Right atrium auricular region (tissue), 2 donors: ENCODE data around the gene NDC80. TPM values are rescaled to one million over a fixed set of nuclear protein-coding genes. Genes with fewer than 3 reads are reported as not detected.

Source experiments
- DNase-seq: peaks from one replicate; pipeline ENCODE4 v3.0.0-alpha.2; 2019; ENCODE audit warnings: low spot score
- H3K27ac ChIP-seq, 2 donors: fragments of 200-600 bp; sonication (generic); 1 replicate in 1 of 2; 2 replicates in 1 of 2; pipeline ENCODE4 v1.5.1; 2016 to 2019
- H3K27me3 ChIP-seq, 2 donors: fragments of 200-600 bp; sonication (generic); one replicate each; pipeline versions ENCODE4 v1.5.1 to v1.6.0; 2017 to 2019
- H3K36me3 ChIP-seq: fragments of 200-600 bp; sonication (generic); one replicate; pipeline ENCODE4 v1.5.1; 2016
- H3K4me1 ChIP-seq, 2 donors: fragments of 200-600 bp; sonication (generic); one replicate each; pipeline versions ENCODE4 v1.5.1 to v1.6.0; 2017 to 2019
- H3K4me3 ChIP-seq, 2 donors: fragments of 200-600 bp; sonication (generic); 1 replicate in 1 of 2; 2 replicates in 1 of 2; pipeline ENCODE4 v1.5.1; 2017 to 2019; ENCODE audit warnings: mild to moderate bottlenecking in 1 of 2, moderate library complexity in 1 of 2
- H3K9me3 ChIP-seq, 2 donors: fragments of 200-600 bp; sonication (generic); one replicate each; pipeline ENCODE4 v1.5.1; 2019
- total RNA-seq, 2 donors: library from RNA; depleted of rRNA; stranded (reverse); fragments of >200 nt; gene quantifications; one replicate each; pipeline ENCODE4 v1.1.0, GENCODE V29; 2016
- TF ChIP-seq, protein P1 (sequence below), 2 donors: fragments of 200-600 bp; sonication (generic); IDR thresholded peaks; one replicate each; pipeline ENCODE4 v1.5.1; 2019; ENCODE audit warnings: antibody characterized with exemption in 2 of 2

The NDC80 gene
- total RNA-seq, 2 donors from 2014 or later, result 0.74 TPM; not detected in 1

DNA sequence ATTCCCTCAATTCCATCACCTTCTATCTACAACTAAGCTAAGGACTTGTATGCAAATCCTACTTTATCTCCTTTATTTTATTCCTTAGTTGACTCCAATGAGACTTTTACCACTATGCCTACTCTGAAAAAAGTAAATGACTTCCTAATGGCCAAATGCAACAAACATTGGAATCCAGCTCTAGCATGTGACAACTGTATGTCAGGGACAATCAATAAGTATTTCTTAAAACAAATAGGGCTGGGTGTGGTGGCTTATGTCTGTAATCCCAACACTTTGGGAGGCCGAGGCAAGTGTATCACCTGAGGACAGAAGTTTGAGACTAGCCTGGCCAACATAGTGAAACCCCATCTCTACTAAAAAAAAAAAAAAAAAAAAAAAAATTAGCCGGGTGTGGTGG, 21.9 kb upstream of the NDC80 start:
- TF ChIP-seq, protein P1, sequence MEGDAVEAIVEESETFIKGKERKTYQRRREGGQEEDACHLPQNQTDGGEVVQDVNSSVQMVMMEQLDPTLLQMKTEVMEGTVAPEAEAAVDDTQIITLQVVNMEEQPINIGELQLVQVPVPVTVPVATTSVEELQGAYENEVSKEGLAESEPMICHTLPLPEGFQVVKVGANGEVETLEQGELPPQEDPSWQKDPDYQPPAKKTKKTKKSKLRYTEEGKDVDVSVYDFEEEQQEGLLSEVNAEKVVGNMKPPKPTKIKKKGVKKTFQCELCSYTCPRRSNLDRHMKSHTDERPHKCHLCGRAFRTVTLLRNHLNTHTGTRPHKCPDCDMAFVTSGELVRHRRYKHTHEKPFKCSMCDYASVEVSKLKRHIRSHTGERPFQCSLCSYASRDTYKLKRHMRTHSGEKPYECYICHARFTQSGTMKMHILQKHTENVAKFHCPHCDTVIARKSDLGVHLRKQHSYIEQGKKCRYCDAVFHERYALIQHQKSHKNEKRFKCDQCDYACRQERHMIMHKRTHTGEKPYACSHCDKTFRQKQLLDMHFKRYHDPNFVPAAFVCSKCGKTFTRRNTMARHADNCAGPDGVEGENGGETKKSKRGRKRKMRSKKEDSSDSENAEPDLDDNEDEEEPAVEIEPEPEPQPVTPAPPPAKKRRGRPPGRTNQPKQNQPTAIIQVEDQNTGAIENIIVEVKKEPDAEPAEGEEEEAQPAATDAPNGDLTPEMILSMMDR (IDR thresholded peaks at IDR 0.05), result no peak
- H3K27me3 ChIP-seq, result no peaks in the 10 kb centered on the region
- no peak overlapping the region for H3K27ac ChIP-seq
- H3K4me3 ChIP-seq, result no peak overlapping the region
- H3K9me3 ChIP-seq, result no peaks in the 10 kb centered on the region
- peaks cover 4% of the 10 kb centered on the region for H3K36me3 ChIP-seq
- no peaks in the 10 kb centered on the region for H3K4me1 ChIP-seq
- no peak for DNase-seq

GRCh38 chr18:2551425-2551824, 19.9 kb upstream of the NDC80 start:
- H3K4me1 ChIP-seq, result no peaks in the 10 kb centered on the region
- no peaks in the 10 kb centered on the region for H3K27me3 ChIP-seq
- no peak overlapping the region for H3K27ac ChIP-seq
- DNase-seq, result no peak
- H3K4me3 ChIP-seq, result no peak overlapping the region
- H3K9me3 ChIP-seq, result no peaks in the 10 kb centered on the region
- peaks cover 4% of the 10 kb centered on the region for H3K36me3 ChIP-seq
- TF ChIP-seq, protein P1 (IDR thresholded peaks at IDR 0.05), result no peak

DNA sequence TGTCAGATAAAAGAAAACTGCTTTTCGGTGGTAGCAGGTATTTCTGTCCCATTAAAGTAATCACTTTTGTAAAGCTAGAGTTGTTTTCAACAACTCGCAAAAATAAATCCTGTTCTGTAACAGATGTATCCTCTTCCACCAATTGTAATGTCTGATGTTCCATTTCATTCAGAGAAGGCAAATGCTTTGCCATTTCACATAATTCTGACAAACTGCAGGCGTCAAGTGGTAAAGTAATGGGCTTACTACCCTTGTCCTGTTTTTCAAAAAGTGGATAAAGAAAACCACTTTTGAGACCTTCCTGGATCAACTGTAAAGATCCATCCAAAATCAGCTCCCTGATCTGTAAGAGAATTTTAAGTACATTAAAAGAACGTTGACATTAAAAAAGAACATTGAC, 16.7 kb upstream of the NDC80 start:
- H3K4me1 ChIP-seq, result no peaks in the 10 kb centered on the region
- H3K27ac ChIP-seq, result no peak overlapping the region
- DNase-seq, result no peak
- H3K27me3 ChIP-seq, result no peaks in the 10 kb centered on the region
- no peaks in the 10 kb centered on the region for H3K9me3 ChIP-seq
- H3K4me3 ChIP-seq, result no peak overlapping the region
- H3K36me3 ChIP-seq, result no peaks in the 10 kb centered on the region
- TF ChIP-seq, protein P1 (IDR thresholded peaks at IDR 0.05), result no peak

- Histone ChIP-seq H3K27ac (no peak overlapping the region), H3K4me3 (no peak overlapping the region), H3K36me3 (no peaks in the 10 kb centered on the region), H3K27me3 (no peaks in the 10 kb centered on the region), H3K4me1 (no peaks in the 10 kb centered on the region), H3K9me3 (no peaks in the 10 kb centered on the region)
- DNase-seq, result no peak
- TF ChIP-seq, protein P1 (IDR thresholded peaks at IDR 0.05), result no peak
Measured at GRCh38 chr18:2555895-2556294, 15.5 kb upstream of the NDC80 start.

- Histone ChIP-seq H3K9me3 (no peaks in the 10 kb centered on the region), H3K27me3 (no peaks in the 10 kb centered on the region), H3K4me3 (no peak overlapping the region), H3K36me3 (peaks cover 6% of the 10 kb centered on the region), H3K4me1 (no peaks in the 10 kb centered on the region), H3K27ac (no peak overlapping the region)
- TF ChIP-seq, protein P1 (IDR thresholded peaks at IDR 0.05), result no peak
- DNase-seq, result no peak
Measured at GRCh38 chr18:2557536-2557935, 13.8 kb upstream of the NDC80 start.

GRCh38 chr18:2559249-2559648, 12.1 kb upstream of the NDC80 start:
- no peak overlapping the region for H3K27ac ChIP-seq
- TF ChIP-seq, protein P1 (IDR thresholded peaks at IDR 0.05), result no peak
- no peaks in the 10 kb centered on the region for H3K27me3 ChIP-seq
- H3K4me1 ChIP-seq, result no peaks in the 10 kb centered on the region
- no peak overlapping the region for H3K4me3 ChIP-seq
- DNase-seq, result no peak
- no peaks in the 10 kb centered on the region for H3K9me3 ChIP-seq
- peaks cover 6% of the 10 kb centered on the region for H3K36me3 ChIP-seq
